GM19395 (cell line): ENCODE data around the gene TBCC.

Experiments
- ATAC-seq: cut with Tn5 transposase; IDR thresholded peaks from one replicate; pipeline ENCODE4 v1.9.1; 2021; ENCODE audit warnings: mild to moderate bottlenecking, moderate library complexity; ENCODE audit not compliant: unreplicated experiment

TBCC gene

GRCh38 chr6:42774201-42774600 is 28.3 kb upstream of the TBCC start:
- no peak for ATAC-seq

- no peak for ATAC-seq
Measured at GRCh38 chr6:42771741-42772100, 25.8 kb upstream of the TBCC start.

GRCh38 chr6:42769836-42770235 is 23.9 kb upstream of the TBCC start:
- no peak for ATAC-seq

GRCh38 chr6:42769051-42769450 is 23.1 kb upstream of the TBCC start:
- ATAC-seq: no peak

- ATAC-seq: no peak
Measured at GRCh38 chr6:42766163-42766670, 20.3 kb upstream of the TBCC start.

GRCh38 chr6:42764911-42765648 is 19.2 kb upstream of the TBCC start:
- no peak for ATAC-seq

GRCh38 chr6:42762950-42763349 is 17.0 kb upstream of the TBCC start:
- ATAC-seq: no peak

GRCh38 chr6:42762426-42762859 is 16.5 kb upstream of the TBCC start:
- ATAC-seq: no peak

GRCh38 chr6:42761287-42762067 is 15.6 kb upstream of the TBCC start:
- ATAC-seq: no peak

GRCh38 chr6:42758756-42759430 is 13.0 kb upstream of the TBCC start:
- ATAC-seq: no peak

GRCh38 chr6:42756722-42757121 is 10.8 kb upstream of the TBCC start:
- no peak for ATAC-seq

GRCh38 chr6:42754759-42755158 is 8.9 kb upstream of the TBCC start:
- ATAC-seq: no peak

GRCh38 chr6:42751055-42751454 is 5.2 kb upstream of the TBCC start:
- ATAC-seq: no peak

- ATAC-seq: no peak
Measured at GRCh38 chr6:42748203-42748898, 2.4 kb upstream of the TBCC start.

- peak; percentile 62 for ATAC-seq
Measured at GRCh38 chr6:42746463-42747391, 824 bp upstream of the TBCC start.

- ATAC-seq: no peak
Measured at GRCh38 chr6:42745083-42745639, 742 bp downstream of the TBCC start.

- ATAC-seq: no peak
Measured at GRCh38 chr6:42744351-42744893, 1.5 kb downstream of the TBCC start.

- ATAC-seq: no peak
Measured at GRCh38 chr6:42742116-42742894, 3.6 kb downstream of the TBCC start.

- ATAC-seq: no peak
Measured at GRCh38 chr6:42740725-42741124, 5.2 kb downstream of the TBCC start.
